Measurements from ENCODE around the gene PIGU.
"Not testable (repeated sequence)": the region's sequence is repeated elsewhere in the genome, so short reads cannot be mapped to it uniquely, and the experiment has no call there.

PIGU gene

GRCh38 chr20:34618676-34619075, 58.2 kb downstream of the PIGU start:
- DNase-seq, result no peak

GRCh38 chr20:34616913-34617312, 60.0 kb downstream of the PIGU start:
- not testable (repeated sequence) for DNase-seq

- DNase-seq, result no peak
These were observed 61.4 kb downstream of the PIGU start for GRCh38 chr20:34615477-34615876.

- DNase-seq, result not testable (repeated sequence)
These were observed 64.9 kb downstream of the PIGU start for GRCh38 chr20:34611976-34612375.

- no peak for DNase-seq
These were observed 69.8 kb downstream of the PIGU start for GRCh38 chr20:34607066-34607465.

- DNase-seq, result no peak
These were observed 71.7 kb downstream of the PIGU start for GRCh38 chr20:34604980-34605788.

- DNase-seq, result no peak
These were observed 75.8 kb downstream of the PIGU start for GRCh38 chr20:34600892-34601653.

- DNase-seq, result no peak
These were observed 81.3 kb downstream of the PIGU start for GRCh38 chr20:34595377-34596184.

GRCh38 chr20:34586488-34587163, 90.3 kb downstream of the PIGU start:
- no peak for DNase-seq

GRCh38 chr20:34585019-34585418, 91.9 kb downstream of the PIGU start:
- DNase-seq, result no peak

GRCh38 chr20:34583544-34583943, 93.3 kb downstream of the PIGU start:
- DNase-seq, result no peak

- DNase-seq, result no peak
These were observed 94.0 kb downstream of the PIGU start for GRCh38 chr20:34582911-34583310.

- no peak for DNase-seq
These were observed 94.7 kb downstream of the PIGU start for GRCh38 chr20:34582221-34582620.

GRCh38 chr20:34581341-34582184, 95.3 kb downstream of the PIGU start:
- DNase-seq, result peak; percentile 38 to 64

- DNase-seq, result no peak
These were observed 96.6 kb downstream of the PIGU start for GRCh38 chr20:34579979-34580940.

GRCh38 chr20:34579191-34579978, 97.5 kb downstream of the PIGU start:
- DNase-seq, result no peak

GRCh38 chr20:34578521-34578920, 98.4 kb downstream of the PIGU start:
- no peak for DNase-seq

GRCh38 chr20:34578025-34578424, 98.9 kb downstream of the PIGU start:
- no peak for DNase-seq

GRCh38 chr20:34577061-34577460, 99.8 kb downstream of the PIGU start:
- DNase-seq, result no peak

GRCh38 chr20:34575756-34576155, 101.1 kb downstream of the PIGU start:
- no peak for DNase-seq

All from activated CD4-positive, alpha-beta T cell treated with anti-CD3 and anti-CD28 coated beads, Interleukin-2, amount 50 U/mL, for 48 hours (primary cell).